Endothelial cell of umbilical vein (primary cell): Measurements from ENCODE around the gene C5. TPM values are rescaled to one million over a fixed set of nuclear protein-coding genes. Genes with fewer than 3 reads are reported as not detected.

Source experiments
- BruUV-seq: library from RNA; stranded (reverse); fragments of 400-500 nt; replicated peaks from 2 replicates; lab custom pipeline; 2021; lab: Mats Ljungman, UMichigan
- CTCF ChIA-PET: fragments of 300-600, 350-600 bp; sonication (Branson Sonifier 250); formaldehyde crosslinking; loops from one replicate; lab custom pipeline; 2021; ENCODE audit warnings: antibody characterized with exemption, inconsistent platforms; lab: Charles Lee
- POLR2A ChIA-PET: fragments of 300-600, 350-600 bp; sonication (Branson Sonifier 250); formaldehyde crosslinking; loops from one replicate; lab custom pipeline; 2021; ENCODE audit warnings: antibody characterized with exemption, inconsistent platforms; lab: Charles Lee
- DNase-seq: peaks from one replicate; pipeline ENCODE4 v3.0.0-alpha.2; 2011; ENCODE audit warnings: low read depth, low spot score
- FAIRE-seq: peaks from 2 replicates; lab custom pipeline; 2011; peaks lifted over from hg19 to GRCh38; lab: Jason Lieb, UNC
- H2AFZ ChIP-seq: 2 replicates; pipeline ENCODE4 v1.6.0; 2012; ENCODE audit warnings: low read depth, low read length, control low read depth, inconsistent platforms
- H3K27ac ChIP-seq: 2 replicates; pipeline ENCODE4 v1.5.1; 2011; ENCODE audit warnings: low read depth, mild to moderate bottlenecking, control low read depth, low read length, moderate library complexity; ENCODE audit not compliant: insufficient read depth
- H3K27me3 ChIP-seq, 2 experiments: 2 replicates each; pipeline versions ENCODE4 v1.6.0 to v1.6.1; 2011; ENCODE audit warnings: low read length in 2 of 2, mixed read lengths in 1 of 2; ENCODE audit not compliant: control insufficient read depth in 2 of 2, insufficient read depth in 2 of 2
- H3K36me3 ChIP-seq, 2 experiments: 2 replicates in 1 of 2; 3 replicates in 1 of 2; pipeline ENCODE4 v1.5.1; 2011; ENCODE audit warnings: low read length in 2 of 2, mild to moderate bottlenecking in 1 of 2, moderate library complexity in 1 of 2; ENCODE audit not compliant: control insufficient read depth in 2 of 2, insufficient read depth in 2 of 2; ENCODE audit errors: extremely low read depth in 1 of 2
- H3K4me1 ChIP-seq: 3 replicates; pipeline ENCODE4 v1.5.1; 2011; ENCODE audit warnings: mild to moderate bottlenecking, low read length; ENCODE audit not compliant: control insufficient read depth, insufficient read depth; ENCODE audit errors: extremely low read depth
- H3K4me2 ChIP-seq: 2 replicates; pipeline ENCODE4 v1.6.1; 2011; ENCODE audit warnings: low read length, control low read depth, mixed read lengths; ENCODE audit not compliant: insufficient read depth
- H3K4me3 ChIP-seq, 3 experiments: fragments of 200-600 bp in 1 of 3; sonication (generic), shearing (Covaris generic) in 1 of 3; replicated peaks in 1 of 3; 2 replicates each; pipeline ENCODE4 v1.5.1; 2011 to 2016; ENCODE audit warnings: control low read depth in 3 of 3, low read length in 3 of 3, mild to moderate bottlenecking in 2 of 3, inconsistent platforms in 1 of 3, low read depth in 1 of 3, moderate library complexity in 1 of 3; ENCODE audit not compliant: insufficient read depth in 1 of 3
- H3K79me2 ChIP-seq: 2 replicates; pipeline ENCODE4 v1.6.0; 2012; ENCODE audit warnings: low read length, inconsistent platforms; ENCODE audit not compliant: control insufficient read depth, insufficient read depth
- H3K9ac ChIP-seq: replicated peaks from 2 replicates; pipeline ENCODE3; 2011; ENCODE audit warnings: low read length, control low read depth; ENCODE audit not compliant: insufficient read depth; ENCODE audit errors: extremely low read depth
- H3K9me1 ChIP-seq: replicated peaks from 3 replicates; pipeline ENCODE4 v1.6.0; 2011; ENCODE audit warnings: mild to moderate bottlenecking, low read length; ENCODE audit not compliant: control insufficient read depth, insufficient read depth; ENCODE audit errors: extremely low read depth
- H3K9me3 ChIP-seq: replicated peaks from 2 replicates; pipeline ENCODE4 v1.5.1; 2012; ENCODE audit warnings: low read length, inconsistent platforms; ENCODE audit not compliant: control insufficient read depth, insufficient read depth
- H4K20me1 ChIP-seq: replicated peaks from 2 replicates; pipeline ENCODE3; 2011; ENCODE audit warnings: mild to moderate bottlenecking, low read length; ENCODE audit not compliant: control insufficient read depth, insufficient read depth; ENCODE audit errors: extremely low read depth
- EZH2 ChIP-seq: IDR thresholded peaks from 2 replicates; pipeline ENCODE4 v1.6.1; 2012; ENCODE audit warnings: borderline replicate concordance, low read depth, mild to moderate bottlenecking, moderate library complexity, low read length, inconsistent platforms; ENCODE audit not compliant: severe bottlenecking
- FOS ChIP-seq: IDR thresholded peaks from 2 replicates; pipeline ENCODE4 v1.6.1; 2011; ENCODE audit warnings: mild to moderate bottlenecking, low read length, moderate library complexity, borderline replicate concordance; ENCODE audit not compliant: insufficient read depth
- GATA2 ChIP-seq: IDR thresholded peaks from 2 replicates; pipeline ENCODE4 v1.7.0; 2011; ENCODE audit warnings: low read depth, mild to moderate bottlenecking, moderate library complexity, mixed read lengths, low read length; ENCODE audit not compliant: insufficient read length, insufficient read depth
- JUN ChIP-seq: IDR thresholded peaks from 2 replicates; pipeline ENCODE4 v1.6.1; 2011; ENCODE audit warnings: borderline replicate concordance, low read depth; ENCODE audit not compliant: insufficient read length, insufficient read depth
- MYC ChIP-seq: IDR thresholded peaks from one replicate; pipeline ENCODE4 v1.6.1; 2011; ENCODE audit warnings: mild to moderate bottlenecking, low read depth, low read length
- POLR2A ChIP-seq: IDR thresholded peaks from 2 replicates; pipeline ENCODE4 v1.6.1; 2012; ENCODE audit warnings: low read depth, mild to moderate bottlenecking, control low read depth, low read length
- POLR2AphosphoS5 ChIP-seq: IDR thresholded peaks from 2 replicates; pipeline ENCODE4 v1.6.1; 2012; ENCODE audit warnings: low read depth, mild to moderate bottlenecking, control low read depth, low read length, moderate library complexity; ENCODE audit not compliant: insufficient read depth
- dilution Hi-C: fragments of 300-500 bp; cut with MboI; formaldehyde crosslinking; loops from one replicate; pipeline ENCODE4 v1.15.0; 2019; ENCODE audit warnings: low sequenced_read_pairs; ENCODE audit not compliant: extremely low pct_ligation_motif_present
- intact Hi-C: fragments of 100-400 bp; cut with micrococcal nuclease; formaldehyde crosslinking; loops from one replicate; pipeline ENCODE4 v1.10.0; 2022
- polyA plus RNA-seq, 4 experiments: library from polyadenylated mRNA; depleted of rRNA in 3 of 4; stranded (reverse) in 3 of 4; unstranded in 1 of 4; fragments of >200 nt; gene quantifications; 2 replicates each; pipeline versions ENCODE4 v1.2.1 to v1.2.3, GENCODE V29; 2011 to 2012; ENCODE audit warnings: missing spikeins in 1 of 4
- total RNA-seq: library from RNA; stranded (reverse); gene quantifications from 2 replicates; pipeline ENCODE4 v1.2.3, GENCODE V29; 2021
- TF ChIP-seq, protein P1 (sequence below): IDR thresholded peaks from 2 replicates; pipeline ENCODE4 v1.6.1; 2011; ENCODE audit not compliant: insufficient read depth, insufficient read length
- TF ChIP-seq, protein P2 (sequence below), 2 donors: IDR thresholded peaks; 1 replicate in 1 of 2; 2 replicates in 1 of 2; pipeline ENCODE4 v1.5.1; 2011; ENCODE audit warnings: low read length in 2 of 2, mild to moderate bottlenecking in 2 of 2, moderate library complexity in 2 of 2, control low read depth in 1 of 2, inconsistent platforms in 1 of 2, low read depth in 1 of 2; ENCODE audit not compliant: insufficient read depth in 1 of 2; ENCODE audit errors: extremely low read depth in 1 of 2

The C5 gene
- total and polyA plus RNA-seq, 2 donors (not counting 3 experiments of a cell fraction or from before 2014, with no cell fraction given), result 0.79 to 1.6 TPM

DNA sequence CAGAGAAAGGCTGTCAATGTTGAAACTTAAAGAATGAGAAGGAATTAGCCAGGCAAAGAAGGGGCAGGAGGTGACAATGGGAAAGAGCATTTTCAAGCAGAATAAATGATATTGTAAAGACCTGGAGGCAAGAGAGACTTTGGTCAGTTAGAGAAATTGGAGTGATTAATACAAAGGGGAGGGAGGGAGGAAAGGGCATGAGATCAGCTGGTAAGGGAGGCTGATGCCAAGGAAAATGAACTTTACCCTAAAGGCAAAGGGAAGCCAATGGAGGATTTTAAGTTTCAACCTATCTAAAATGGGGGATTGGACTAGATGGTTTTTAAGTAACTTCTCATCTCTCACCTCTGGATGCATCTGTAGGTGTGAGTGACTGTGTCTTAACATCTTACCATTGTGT is 23.3 kb downstream of the C5 start:
- no peak for TF ChIP-seq MYC
- no peak for TF ChIP-seq POLR2A
- no peak for TF ChIP-seq FOS
- no peak for TF ChIP-seq JUN
- no peak for TF ChIP-seq GATA2
- TF ChIP-seq, protein P1, sequence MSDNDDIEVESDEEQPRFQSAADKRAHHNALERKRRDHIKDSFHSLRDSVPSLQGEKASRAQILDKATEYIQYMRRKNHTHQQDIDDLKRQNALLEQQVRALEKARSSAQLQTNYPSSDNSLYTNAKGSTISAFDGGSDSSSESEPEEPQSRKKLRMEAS, result no peak
- no peak for TF ChIP-seq EZH2
- no peak for TF ChIP-seq POLR2AphosphoS5
- TF ChIP-seq, protein P2, sequence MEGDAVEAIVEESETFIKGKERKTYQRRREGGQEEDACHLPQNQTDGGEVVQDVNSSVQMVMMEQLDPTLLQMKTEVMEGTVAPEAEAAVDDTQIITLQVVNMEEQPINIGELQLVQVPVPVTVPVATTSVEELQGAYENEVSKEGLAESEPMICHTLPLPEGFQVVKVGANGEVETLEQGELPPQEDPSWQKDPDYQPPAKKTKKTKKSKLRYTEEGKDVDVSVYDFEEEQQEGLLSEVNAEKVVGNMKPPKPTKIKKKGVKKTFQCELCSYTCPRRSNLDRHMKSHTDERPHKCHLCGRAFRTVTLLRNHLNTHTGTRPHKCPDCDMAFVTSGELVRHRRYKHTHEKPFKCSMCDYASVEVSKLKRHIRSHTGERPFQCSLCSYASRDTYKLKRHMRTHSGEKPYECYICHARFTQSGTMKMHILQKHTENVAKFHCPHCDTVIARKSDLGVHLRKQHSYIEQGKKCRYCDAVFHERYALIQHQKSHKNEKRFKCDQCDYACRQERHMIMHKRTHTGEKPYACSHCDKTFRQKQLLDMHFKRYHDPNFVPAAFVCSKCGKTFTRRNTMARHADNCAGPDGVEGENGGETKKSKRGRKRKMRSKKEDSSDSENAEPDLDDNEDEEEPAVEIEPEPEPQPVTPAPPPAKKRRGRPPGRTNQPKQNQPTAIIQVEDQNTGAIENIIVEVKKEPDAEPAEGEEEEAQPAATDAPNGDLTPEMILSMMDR (IDR thresholded peaks at IDR 0.05; ENCODE audit: extremely low read depth in 1 of 2, insufficient read depth in 1 of 2, low read depth in 1 of 2, low read length in 2 of 2), result no peak
- no peak for FAIRE-seq
- dilution Hi-C loops, result no loop called here

More for the DNA sequence above, 23.3 kb downstream of the C5 start:
- Histone ChIP-seq H3K27me3 (no peaks in the 10 kb centered on the region), H2AFZ (no peak overlapping the region), H4K20me1 (no peaks in the 10 kb centered on the region), H3K27ac (no peak overlapping the region), H3K9me1 (no peaks in the 10 kb centered on the region), H3K4me2 (no peak overlapping the region), H3K4me3 (no peak overlapping the region), H3K4me1 (no peaks in the 10 kb centered on the region), H3K36me3 (no peaks in the 10 kb centered on the region), H3K9me3 (no peaks in the 10 kb centered on the region), H3K9ac (no peak overlapping the region), H3K79me2 (no peaks in the 10 kb centered on the region)
- no TSS peak for BruUV-seq
- intact Hi-C loops, result no loop called here
- CTCF ChIA-PET, result no interaction called here
- POLR2A ChIA-PET, result no interaction called here
- no peak for DNase-seq
